ENCODE measurements around the gene HSD17B12. TPM values are rescaled to one million over a fixed set of nuclear protein-coding genes. Genes with fewer than 3 reads are reported as not detected.

The HSD17B12 gene
- total and polyA plus RNA-seq, 2 of the 4 experiments (the other 2 are of a cell fraction), result 38.0 to 44.6 TPM

GRCh38 chr11:43790444-43790794 lies 109.9 kb downstream of the HSD17B12 start:
- H3K4ac ChIP-seq (ENCODE audit: low read depth, low read length), result peak overlapping the region; percentile 63; the same call in 1 of the 2 replicates
- peak; percentile 79 for ATAC-seq (ENCODE audit: low read depth)
- peak; percentile 50 for DNase-seq
- no CpG with 5 or more reads among the region's 4 CpGs for WGBS, 2 experiments (ENCODE audit: extremely low coverage in 2 of 2, insufficient read length in 1 of 2)
- no peak overlapping the region; the same call in 1 of the 2 replicates for H3K56ac ChIP-seq (ENCODE audit: extremely low read depth, insufficient read depth, low read length)
- peak overlapping the region; percentile 60 for H2BK5ac ChIP-seq (ENCODE audit: low read depth, low read length, poor library complexity, severe bottlenecking)
- TF ChIP-seq RCOR1 (IDR thresholded peaks at IDR 0.05; ENCODE audit: insufficient replicate concordance, low read length) (no peak), POLR2A (IDR thresholded peaks at IDR 0.05; ENCODE audit: low read depth, low read length) (no peak), CEBPB (IDR thresholded peaks at IDR 0.05; ENCODE audit: low read depth, low read length) (peak; percentile 72)
- no peaks in the 10 kb centered on the region for H3K9me3 ChIP-seq (ENCODE audit: control insufficient read depth, insufficient read depth, low read length)
- peak overlapping the region; percentile 48; the same call in 1 of the 2 replicates for H3K14ac ChIP-seq (replicated peaks; ENCODE audit: low read depth, low read length)
- peaks cover 9 to 12% of the 10 kb centered on the region in 2 experiments; a peak in 3 of 4 replicates for H3K79me1 ChIP-seq (ENCODE audit: low read depth in 1 of 2, low read length in 2 of 2)
- peak overlapping the region in 1 of 2 experiments; percentile 68; a peak in 2 of 4 replicates for H4K8ac ChIP-seq (ENCODE audit: low read depth in 2 of 2, low read length in 2 of 2)
- peak overlapping the region; percentile 65 for H2BK120ac ChIP-seq (ENCODE audit: low read depth, low read length)
- H4K91ac ChIP-seq (ENCODE audit: insufficient read depth, low read depth, low read length), result no peak overlapping the region
- peak overlapping the region; percentile 48; the same call in 1 of the 2 replicates for H2BK20ac ChIP-seq (ENCODE audit: low read depth, low read length)
- dilution Hi-C loops (cut with HindIII; ENCODE audit: low sequenced_read_pairs, unreplicated experiment) (no loop called here), in situ Hi-C loops (cut with MboI; ENCODE audit: low sequenced_read_pairs) (no loop called here), intact Hi-C loops (cut with micrococcal nuclease) (no loop called here)
- CTCF ChIA-PET, result no interaction called here
- H3K4me2 ChIP-seq (ENCODE audit: low read depth, low read length), result peak overlapping the region; percentile 43; the same call in 1 of the 2 replicates
- POLR2A ChIA-PET (ENCODE audit: unreplicated experiment), result no interaction called here
- no TSS peak for BruUV-seq (replicated peaks)
- peak overlapping the region; percentile 43; the same call in 1 of the 2 replicates for H3K18ac ChIP-seq (ENCODE audit: low read depth, low read length)
- H3K4me1 ChIP-seq (ENCODE audit: control insufficient read depth, insufficient read depth, low read length), result peaks cover 8% of the 10 kb centered on the region
- H2BK15ac ChIP-seq (ENCODE audit: low read depth, low read length), result no peak overlapping the region
- H4K20me1 ChIP-seq (ENCODE audit: insufficient read depth, low read length), result no peaks in the 10 kb centered on the region
- no peak overlapping the region for H2AFZ ChIP-seq (replicated peaks; ENCODE audit: low read length, poor library complexity)
- H3K9me1 ChIP-seq (ENCODE audit: insufficient read depth, low read length), result no peaks in the 10 kb centered on the region
- no peak overlapping the region for H3K27ac ChIP-seq (ENCODE audit: insufficient read depth, low read length)
- H2AK5ac ChIP-seq (ENCODE audit: low read depth, low read length), result peak overlapping the region; percentile 52; the same call in 1 of the 2 replicates
- H3K23ac ChIP-seq (ENCODE audit: low read depth, low read length), result peak overlapping the region; percentile 29; the same call in 1 of the 2 replicates
- H3K36me3 ChIP-seq (ENCODE audit: control insufficient read depth, insufficient read depth, low read length), result 0 out of 2 replicates have a peak, but pooled peaks cover 1% of the 10 kb centered on the region
- no peak overlapping the region for H4K5ac ChIP-seq (ENCODE audit: low read depth, low read length)
- H2AK9ac ChIP-seq (replicated peaks; ENCODE audit: low read depth, low read length, poor library complexity), result no peak overlapping the region
- H3K27me3 ChIP-seq (ENCODE audit: control insufficient read depth, insufficient read depth, low read length), result no peaks in the 10 kb centered on the region
- H3K9ac ChIP-seq (ENCODE audit: low read depth, low read length), result no peak overlapping the region
- no peak overlapping the region for H3K4me3 ChIP-seq (ENCODE audit: insufficient read depth, low read depth, low read length)

Measured in IMR-90 (cell line).